ENCODE data around the gene ICA1.

The ICA1 gene

GRCh38 chr7:8229927-8230326 is 32.0 kb downstream of the ICA1 start:
- Histone ChIP-seq H3K27ac (ENCODE audit: low read length) (no peak overlapping the region), H4K20me1 (ENCODE audit: insufficient read depth, low read length) (no peaks in the 10 kb centered on the region), H3K9ac (ENCODE audit: low read length) (no peak overlapping the region), H3K36me3 (replicated peaks; ENCODE audit: insufficient read depth, low read length) (no peaks in the 10 kb centered on the region), H3K27me3 (replicated peaks; ENCODE audit: insufficient read depth, low read length) (no peaks in the 10 kb centered on the region), H3K9me2 (replicated peaks; ENCODE audit: insufficient read depth, low read length) (no peaks in the 10 kb centered on the region), H3K9me3 (replicated peaks; ENCODE audit: insufficient read depth, low read length) (no peaks in the 10 kb centered on the region), H2AFZ (ENCODE audit: low read length) (no peak overlapping the region), H3K4me2 (ENCODE audit: low read depth, low read length) (no peak overlapping the region), H3K79me2 (ENCODE audit: low read length) (no peaks in the 10 kb centered on the region), H3K4me3 (ENCODE audit: low read length) (no peak overlapping the region), H3F3A (ENCODE audit: insufficient read depth, low read length) (no peaks in the 10 kb centered on the region), H3K4me1 (ENCODE audit: low read length) (no peaks in the 10 kb centered on the region)
- DNase-seq, result no peak
- no peak for TF ChIP-seq EZH2phosphoT487 (IDR thresholded peaks at IDR 0.05; ENCODE audit: low read length)
- TF ChIP-seq EZH2 (optimal IDR thresholded peaks at IDR 0.05; ENCODE audit: low read depth, low read length), result no peak

DNA sequence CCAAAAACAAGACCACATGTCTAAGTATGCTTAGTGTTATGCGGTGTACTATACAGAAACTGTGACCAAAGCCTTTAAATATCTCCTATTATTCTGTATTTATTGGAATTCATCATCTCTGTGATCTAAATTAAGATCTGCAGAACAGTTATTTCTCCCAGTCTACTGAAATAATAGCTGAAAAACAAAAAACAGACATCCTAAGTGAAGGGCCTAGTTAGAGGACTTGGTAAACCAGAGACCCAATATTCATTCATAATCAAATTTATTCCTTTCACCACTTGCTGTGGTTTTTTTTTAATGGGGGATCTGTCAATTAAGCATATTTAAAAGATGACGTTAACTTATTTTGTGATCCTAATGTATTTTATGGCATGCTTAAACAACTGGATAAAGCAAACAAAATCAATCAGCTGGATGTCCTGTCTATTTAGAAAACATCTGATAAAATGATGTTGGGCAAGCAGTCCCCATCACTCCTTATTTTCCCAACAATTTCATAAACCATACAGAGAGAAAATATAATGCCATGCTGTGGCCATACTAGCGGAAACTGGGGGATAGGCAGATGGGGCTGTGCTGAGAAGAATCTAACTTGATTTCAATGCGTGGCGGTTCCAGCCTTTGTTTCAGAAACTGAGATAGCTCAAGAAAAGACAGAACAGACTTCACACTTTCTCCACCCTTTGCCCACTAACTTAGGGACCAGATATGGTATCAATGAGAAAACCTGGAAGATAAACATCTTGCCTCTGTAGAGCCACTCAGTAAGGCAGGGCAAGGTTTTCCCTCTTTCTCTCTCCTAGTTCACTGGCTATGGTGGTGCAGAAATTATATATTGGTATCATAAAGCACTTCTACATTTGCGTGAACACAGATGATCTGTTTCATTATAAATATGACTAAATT is 32.9 kb downstream of the ICA1 start:
- Histone ChIP-seq H3K4me3 (ENCODE audit: low read length) (no peak overlapping the region), H3K79me2 (ENCODE audit: low read length) (no peaks in the 10 kb centered on the region), H3K4me2 (ENCODE audit: low read depth, low read length) (no peak overlapping the region), H3K36me3 (replicated peaks; ENCODE audit: insufficient read depth, low read length) (no peaks in the 10 kb centered on the region), H2AFZ (ENCODE audit: low read length) (no peak overlapping the region), H3K27me3 (replicated peaks; ENCODE audit: insufficient read depth, low read length) (no peaks in the 10 kb centered on the region), H4K20me1 (ENCODE audit: insufficient read depth, low read length) (no peaks in the 10 kb centered on the region), H3K9me2 (replicated peaks; ENCODE audit: insufficient read depth, low read length) (no peaks in the 10 kb centered on the region), H3K4me1 (ENCODE audit: low read length) (no peaks in the 10 kb centered on the region), H3K9me3 (replicated peaks; ENCODE audit: insufficient read depth, low read length) (no peaks in the 10 kb centered on the region), H3F3A (ENCODE audit: insufficient read depth, low read length) (no peaks in the 10 kb centered on the region), H3K27ac (ENCODE audit: low read length) (no peak overlapping the region), H3K9ac (ENCODE audit: low read length) (no peak overlapping the region)
- no peak for DNase-seq
- TF ChIP-seq, protein P1, sequence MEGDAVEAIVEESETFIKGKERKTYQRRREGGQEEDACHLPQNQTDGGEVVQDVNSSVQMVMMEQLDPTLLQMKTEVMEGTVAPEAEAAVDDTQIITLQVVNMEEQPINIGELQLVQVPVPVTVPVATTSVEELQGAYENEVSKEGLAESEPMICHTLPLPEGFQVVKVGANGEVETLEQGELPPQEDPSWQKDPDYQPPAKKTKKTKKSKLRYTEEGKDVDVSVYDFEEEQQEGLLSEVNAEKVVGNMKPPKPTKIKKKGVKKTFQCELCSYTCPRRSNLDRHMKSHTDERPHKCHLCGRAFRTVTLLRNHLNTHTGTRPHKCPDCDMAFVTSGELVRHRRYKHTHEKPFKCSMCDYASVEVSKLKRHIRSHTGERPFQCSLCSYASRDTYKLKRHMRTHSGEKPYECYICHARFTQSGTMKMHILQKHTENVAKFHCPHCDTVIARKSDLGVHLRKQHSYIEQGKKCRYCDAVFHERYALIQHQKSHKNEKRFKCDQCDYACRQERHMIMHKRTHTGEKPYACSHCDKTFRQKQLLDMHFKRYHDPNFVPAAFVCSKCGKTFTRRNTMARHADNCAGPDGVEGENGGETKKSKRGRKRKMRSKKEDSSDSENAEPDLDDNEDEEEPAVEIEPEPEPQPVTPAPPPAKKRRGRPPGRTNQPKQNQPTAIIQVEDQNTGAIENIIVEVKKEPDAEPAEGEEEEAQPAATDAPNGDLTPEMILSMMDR (IDR thresholded peaks at IDR 0.05; ENCODE audit: low read length), result no peak
- TF ChIP-seq EZH2phosphoT487 (IDR thresholded peaks at IDR 0.05; ENCODE audit: low read length) (no peak), EZH2 (optimal IDR thresholded peaks at IDR 0.05; ENCODE audit: low read depth, low read length) (no peak)

DNA sequence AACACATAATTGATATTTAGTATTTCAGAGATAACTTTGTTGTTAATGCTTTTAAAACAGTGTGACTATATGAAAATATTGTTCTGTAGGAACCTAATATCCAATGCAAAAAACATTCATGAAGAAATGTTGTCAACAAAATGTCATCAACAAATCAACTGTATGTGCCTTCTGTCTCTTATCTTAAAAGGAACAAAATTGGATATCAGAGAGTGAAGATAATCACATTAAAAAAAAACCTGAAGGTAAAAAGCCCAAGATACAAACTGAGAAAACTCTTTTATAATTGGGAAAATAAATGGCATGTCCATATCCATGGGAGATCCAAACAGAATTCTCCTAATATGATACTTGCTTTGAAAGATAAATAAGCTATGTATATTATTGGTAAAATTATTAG is 33.9 kb downstream of the ICA1 start:
- H3K9me2 ChIP-seq (replicated peaks; ENCODE audit: insufficient read depth, low read length), result no peaks in the 10 kb centered on the region
- H3K4me3 ChIP-seq (ENCODE audit: low read length), result no peak overlapping the region
- no peaks in the 10 kb centered on the region for H3K36me3 ChIP-seq (replicated peaks; ENCODE audit: insufficient read depth, low read length)
- TF ChIP-seq, protein P1 (IDR thresholded peaks at IDR 0.05; ENCODE audit: low read length), result no peak
- TF ChIP-seq EZH2phosphoT487 (IDR thresholded peaks at IDR 0.05; ENCODE audit: low read length) (no peak), EZH2 (optimal IDR thresholded peaks at IDR 0.05; ENCODE audit: low read depth, low read length) (no peak)
- H3K27ac ChIP-seq (ENCODE audit: low read length), result no peak overlapping the region
- H3K4me1 ChIP-seq (ENCODE audit: low read length), result no peaks in the 10 kb centered on the region
- H3K79me2 ChIP-seq (ENCODE audit: low read length), result no peaks in the 10 kb centered on the region
- DNase-seq, result no peak
- H3K27me3 ChIP-seq (replicated peaks; ENCODE audit: insufficient read depth, low read length), result no peaks in the 10 kb centered on the region
- H3K9ac ChIP-seq (ENCODE audit: low read length), result no peak overlapping the region
- H3F3A ChIP-seq (ENCODE audit: insufficient read depth, low read length), result no peaks in the 10 kb centered on the region
- H2AFZ ChIP-seq (ENCODE audit: low read length), result no peak overlapping the region
- H3K9me3 ChIP-seq (replicated peaks; ENCODE audit: insufficient read depth, low read length), result no peaks in the 10 kb centered on the region
- no peak overlapping the region for H3K4me2 ChIP-seq (ENCODE audit: low read depth, low read length)
- no peaks in the 10 kb centered on the region for H4K20me1 ChIP-seq (ENCODE audit: insufficient read depth, low read length)

DNA sequence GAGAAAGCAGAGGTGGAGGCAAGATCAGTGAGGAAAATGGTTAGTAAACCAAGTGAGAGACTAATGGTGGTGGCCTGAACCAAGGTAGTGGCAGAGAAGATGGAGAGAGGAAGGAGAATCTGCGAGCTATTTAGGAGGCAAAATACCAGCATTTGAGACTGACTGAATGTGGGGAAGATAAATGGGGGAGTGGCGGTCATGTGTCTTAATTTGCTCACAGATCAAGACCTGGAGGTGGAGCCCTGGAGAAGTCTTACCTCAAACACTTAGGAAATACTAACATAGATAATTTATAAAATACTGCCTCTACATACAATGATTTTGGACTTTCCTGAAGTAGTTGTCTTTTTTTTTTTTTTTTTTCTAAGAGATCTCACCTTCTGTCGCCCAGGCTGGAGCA is 34.7 kb downstream of the ICA1 start:
- Histone ChIP-seq H3F3A (ENCODE audit: insufficient read depth, low read length) (no peaks in the 10 kb centered on the region), H4K20me1 (ENCODE audit: insufficient read depth, low read length) (no peaks in the 10 kb centered on the region), H3K4me3 (ENCODE audit: low read length) (no peak overlapping the region), H3K27ac (ENCODE audit: low read length) (no peak overlapping the region), H3K9me3 (replicated peaks; ENCODE audit: insufficient read depth, low read length) (no peaks in the 10 kb centered on the region), H3K79me2 (ENCODE audit: low read length) (no peaks in the 10 kb centered on the region), H3K4me2 (ENCODE audit: low read depth, low read length) (no peak overlapping the region), H3K9ac (ENCODE audit: low read length) (no peak overlapping the region), H3K27me3 (replicated peaks; ENCODE audit: insufficient read depth, low read length) (no peaks in the 10 kb centered on the region), H2AFZ (ENCODE audit: low read length) (no peak overlapping the region), H3K9me2 (replicated peaks; ENCODE audit: insufficient read depth, low read length) (no peaks in the 10 kb centered on the region), H3K4me1 (ENCODE audit: low read length) (no peaks in the 10 kb centered on the region), H3K36me3 (replicated peaks; ENCODE audit: insufficient read depth, low read length) (no peaks in the 10 kb centered on the region)
- TF ChIP-seq EZH2 (optimal IDR thresholded peaks at IDR 0.05; ENCODE audit: low read depth, low read length), result no peak
- TF ChIP-seq EZH2phosphoT487 (IDR thresholded peaks at IDR 0.05; ENCODE audit: low read length), result no peak
- TF ChIP-seq, protein P1 (IDR thresholded peaks at IDR 0.05; ENCODE audit: low read length), result no peak
- DNase-seq, result no peak
